ENCODE data around the gene MAP3K5.

The MAP3K5 gene

DNA sequence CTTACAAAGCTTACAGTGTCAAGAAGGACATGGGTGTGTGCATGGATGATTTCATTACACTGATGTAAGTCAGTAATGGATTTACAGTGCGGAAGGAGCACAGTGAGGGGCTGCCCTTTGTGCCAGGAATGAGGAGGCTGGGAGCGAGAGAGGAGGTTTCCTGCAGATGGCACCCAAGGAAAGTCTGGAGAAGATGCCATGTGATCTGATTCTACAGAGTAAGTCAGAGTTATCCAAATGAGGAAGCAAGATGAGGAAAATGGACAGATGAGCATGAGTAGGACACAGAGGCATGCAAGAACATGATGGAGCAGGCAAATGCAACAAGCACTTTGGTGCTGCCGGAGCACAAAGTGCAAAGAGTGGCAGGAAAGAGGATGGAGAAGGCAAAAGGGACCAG is 271.8 kb downstream of the MAP3K5 start:
- TF ChIP-seq PAX5 (IDR thresholded peaks at IDR 0.05; ENCODE audit: insufficient read depth, low read length, severe bottlenecking) (no peak), POLR2AphosphoS5 (IDR thresholded peaks at IDR 0.05; ENCODE audit: low read depth, low read length) (no peak), TAF1 (IDR thresholded peaks at IDR 0.05; ENCODE audit: low read depth, low read length) (no peak), SPI1 (IDR thresholded peaks at IDR 0.05; ENCODE audit: low read depth, low read length) (no peak), POU2F2 (IDR thresholded peaks at IDR 0.05; ENCODE audit: low read depth, low read length) (no peak), POLR2A (IDR thresholded peaks at IDR 0.05; ENCODE audit: low read depth, low read length) (no peak)
- FAIRE-seq (no peak), DNase-seq (ENCODE audit: insufficient read length, low spot score) (no peak)

DNA sequence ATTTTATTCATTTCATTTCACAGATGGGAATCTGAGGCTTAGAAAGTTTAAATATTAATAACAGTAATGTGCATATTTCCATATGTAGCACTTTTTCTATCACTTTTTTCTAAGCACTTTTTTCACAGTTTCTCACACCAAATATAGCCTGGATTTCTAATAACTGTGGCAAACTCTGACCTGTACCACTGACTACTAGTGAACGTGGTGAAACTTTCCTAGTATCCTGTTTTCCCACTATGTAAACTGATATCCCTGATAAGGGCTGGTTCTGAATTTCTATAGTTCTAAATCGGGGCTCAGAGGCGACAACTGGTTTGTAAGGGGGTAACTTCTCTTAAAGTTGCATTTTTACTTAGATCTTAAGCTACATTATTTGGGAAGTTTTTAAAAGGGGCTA is 274.7 kb downstream of the MAP3K5 start:
- no peak for FAIRE-seq

DNA sequence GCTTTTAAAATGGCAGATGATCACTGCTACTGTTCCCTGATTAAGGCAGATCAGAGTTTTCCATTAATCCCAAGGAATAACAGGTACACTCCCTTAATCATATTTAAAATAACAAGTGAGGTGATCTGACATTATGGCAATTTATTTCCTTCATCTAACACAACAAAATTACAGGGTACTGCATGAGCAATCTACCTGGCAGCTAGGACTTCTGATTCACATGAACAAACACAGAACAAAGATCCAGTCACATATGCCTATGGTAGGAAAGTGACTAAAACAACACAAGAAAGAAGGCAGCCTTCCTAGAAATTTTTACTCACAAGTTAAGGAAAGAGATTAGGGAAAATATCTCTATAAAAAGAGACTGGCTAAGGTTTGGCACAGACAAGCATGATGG is 275.3 kb downstream of the MAP3K5 start:
- no peak for TF ChIP-seq POLR2AphosphoS5 (IDR thresholded peaks at IDR 0.05; ENCODE audit: low read depth, low read length)
- TF ChIP-seq TAF1 (IDR thresholded peaks at IDR 0.05; ENCODE audit: low read depth, low read length), result no peak
- TF ChIP-seq POLR2A (IDR thresholded peaks at IDR 0.05; ENCODE audit: low read depth, low read length), result no peak
- no peak for FAIRE-seq
- DNase-seq (ENCODE audit: insufficient read length, low spot score), result no peak

More for the DNA sequence above, 274.7 kb downstream of the MAP3K5 start:
- no peak for TF ChIP-seq PAX5 (IDR thresholded peaks at IDR 0.05; ENCODE audit: insufficient read depth, low read length, severe bottlenecking)
- no peak for DNase-seq (ENCODE audit: insufficient read length, low spot score)

DNA sequence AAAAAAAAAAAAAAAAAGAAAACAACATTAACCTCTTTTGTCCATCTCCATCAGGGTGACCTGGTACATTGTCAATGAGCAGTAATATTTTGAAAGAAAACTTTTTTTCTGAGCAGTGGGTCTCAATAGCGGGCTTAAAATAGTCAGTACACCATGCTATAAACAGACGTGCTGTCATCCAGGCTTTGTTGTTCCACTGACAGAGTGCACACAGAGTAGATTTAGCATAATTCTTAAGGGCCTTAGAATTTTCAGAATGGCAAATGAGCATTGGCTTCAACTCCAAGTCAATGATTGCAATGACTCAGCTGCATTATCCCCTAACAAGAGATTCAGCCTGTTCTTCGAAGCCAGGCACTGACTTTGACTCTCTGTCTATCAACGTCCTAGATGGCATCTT is 277.7 kb downstream of the MAP3K5 start:
- FAIRE-seq, result no peak
- TF ChIP-seq PAX5 (IDR thresholded peaks at IDR 0.05; ENCODE audit: insufficient read depth, low read length, severe bottlenecking) (no peak), POLR2AphosphoS5 (IDR thresholded peaks at IDR 0.05; ENCODE audit: low read depth, low read length) (no peak), POU2F2 (IDR thresholded peaks at IDR 0.05; ENCODE audit: low read depth, low read length) (no peak), SPI1 (IDR thresholded peaks at IDR 0.05; ENCODE audit: low read depth, low read length) (no peak), POLR2A (IDR thresholded peaks at IDR 0.05; ENCODE audit: low read depth, low read length) (no peak), TAF1 (IDR thresholded peaks at IDR 0.05; ENCODE audit: low read depth, low read length) (no peak)
- no peak for DNase-seq (ENCODE audit: insufficient read length, low spot score)

DNA sequence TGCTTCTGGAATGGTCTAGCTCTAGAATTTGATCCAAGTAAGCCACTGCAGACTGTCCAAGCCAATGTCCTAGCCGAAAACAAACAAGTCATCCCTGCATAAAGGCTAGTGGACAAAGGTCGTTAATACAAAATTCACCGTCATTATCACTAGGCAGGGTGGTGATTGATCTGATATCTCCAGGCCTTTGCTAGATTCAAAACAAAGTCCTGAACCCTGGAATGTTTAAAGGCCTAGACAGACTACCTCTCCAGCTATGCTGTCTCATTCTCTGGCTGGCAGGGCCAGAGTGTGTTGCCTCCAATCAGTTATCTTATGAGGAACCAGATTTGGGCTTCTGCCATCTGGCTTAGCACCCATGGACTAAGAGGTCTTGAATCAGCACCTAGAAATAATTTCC is 280.4 kb downstream of the MAP3K5 start:
- no peak for DNase-seq (ENCODE audit: insufficient read length, low spot score)
- no peak for FAIRE-seq
- no peak for TF ChIP-seq POLR2A (IDR thresholded peaks at IDR 0.05; ENCODE audit: low read depth, low read length)
- no peak for TF ChIP-seq SPI1 (IDR thresholded peaks at IDR 0.05; ENCODE audit: low read depth, low read length)
- no peak for TF ChIP-seq PAX5 (IDR thresholded peaks at IDR 0.05; ENCODE audit: insufficient read depth, low read length, severe bottlenecking)
- TF ChIP-seq POU2F2 (IDR thresholded peaks at IDR 0.05; ENCODE audit: low read depth, low read length), result no peak
- TF ChIP-seq TAF1 (IDR thresholded peaks at IDR 0.05; ENCODE audit: low read depth, low read length), result no peak
- no peak for TF ChIP-seq POLR2AphosphoS5 (IDR thresholded peaks at IDR 0.05; ENCODE audit: low read depth, low read length)

DNA sequence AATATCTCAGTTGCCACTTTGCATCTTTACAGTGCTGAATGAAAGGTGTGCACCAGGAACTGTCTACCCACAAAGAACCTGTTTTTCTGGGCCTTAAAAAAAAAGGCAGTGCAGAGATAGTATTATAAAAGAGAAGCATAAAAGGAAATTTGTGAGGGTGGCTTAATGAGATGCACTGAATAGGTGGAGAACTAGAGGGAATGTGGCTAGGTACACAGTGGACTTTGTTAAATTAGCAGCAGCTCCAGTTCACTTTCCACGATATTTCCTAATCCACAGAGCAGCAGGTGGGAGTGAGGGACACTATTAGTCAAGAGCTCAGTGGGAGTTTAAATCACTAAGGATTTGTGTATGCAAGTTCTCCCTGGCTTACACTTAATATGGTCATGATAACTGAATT is 280.9 kb downstream of the MAP3K5 start:
- no peak for DNase-seq (ENCODE audit: insufficient read length, low spot score)

DNA sequence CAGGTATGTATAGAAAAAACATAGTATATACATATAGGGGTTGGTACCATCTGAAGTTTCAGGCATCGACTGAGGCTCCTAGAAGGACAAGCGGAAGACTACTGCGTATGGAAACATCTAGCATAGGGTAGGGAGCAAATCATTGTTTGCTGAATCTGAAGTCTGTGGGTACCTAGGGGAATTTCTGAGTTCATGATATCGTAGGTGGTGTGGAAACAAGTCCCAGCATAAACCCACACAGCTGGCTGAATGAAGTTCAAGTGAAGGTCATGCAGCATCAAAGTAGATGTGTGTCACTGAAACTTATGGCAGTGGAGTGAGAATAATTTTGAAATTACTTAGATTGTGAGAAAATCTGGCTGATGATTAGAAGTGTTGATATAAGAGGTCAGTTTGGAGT is 281.5 kb downstream of the MAP3K5 start:
- peak; percentile 16 for FAIRE-seq
- no peak for TF ChIP-seq PAX5 (IDR thresholded peaks at IDR 0.05; ENCODE audit: insufficient read depth, low read length, severe bottlenecking)
- no peak for TF ChIP-seq POLR2A (IDR thresholded peaks at IDR 0.05; ENCODE audit: low read depth, low read length)
- no peak for TF ChIP-seq TAF1 (IDR thresholded peaks at IDR 0.05; ENCODE audit: low read depth, low read length)
- no peak for TF ChIP-seq SPI1 (IDR thresholded peaks at IDR 0.05; ENCODE audit: low read depth, low read length)
- TF ChIP-seq POU2F2 (IDR thresholded peaks at IDR 0.05; ENCODE audit: low read depth, low read length), result no peak
- TF ChIP-seq POLR2AphosphoS5 (IDR thresholded peaks at IDR 0.05; ENCODE audit: low read depth, low read length), result no peak
- DNase-seq (ENCODE audit: insufficient read length, low spot score), result no peak

More for the DNA sequence above, 280.9 kb downstream of the MAP3K5 start:
- FAIRE-seq, result no peak
- TF ChIP-seq TAF1 (IDR thresholded peaks at IDR 0.05; ENCODE audit: low read depth, low read length), result no peak
- TF ChIP-seq SPI1 (IDR thresholded peaks at IDR 0.05; ENCODE audit: low read depth, low read length), result no peak
- no peak for TF ChIP-seq PAX5 (IDR thresholded peaks at IDR 0.05; ENCODE audit: insufficient read depth, low read length, severe bottlenecking)
- no peak for TF ChIP-seq POLR2A (IDR thresholded peaks at IDR 0.05; ENCODE audit: low read depth, low read length)
- no peak for TF ChIP-seq POU2F2 (IDR thresholded peaks at IDR 0.05; ENCODE audit: low read depth, low read length)
- TF ChIP-seq POLR2AphosphoS5 (IDR thresholded peaks at IDR 0.05; ENCODE audit: low read depth, low read length), result no peak

DNA sequence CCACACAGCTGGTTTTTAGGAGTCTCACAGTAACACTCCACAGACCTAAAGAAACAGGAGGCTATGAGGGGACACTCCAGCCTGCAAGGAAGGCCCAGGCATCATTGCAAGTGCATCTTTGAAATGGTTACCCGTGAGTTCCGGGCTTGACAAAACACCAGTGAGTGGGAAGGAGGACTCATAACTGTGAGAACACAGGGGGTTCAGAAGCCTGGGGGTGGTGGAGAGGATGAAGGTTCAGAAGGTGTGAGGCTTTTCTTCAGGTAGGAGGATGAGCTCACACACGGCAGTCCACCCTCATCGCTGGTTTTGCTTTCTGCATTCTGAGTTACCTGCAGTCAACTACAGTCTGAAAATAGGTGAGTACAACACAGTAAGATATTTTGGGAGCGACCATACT is 282.0 kb downstream of the MAP3K5 start:
- TF ChIP-seq POLR2A (IDR thresholded peaks at IDR 0.05; ENCODE audit: low read depth, low read length) (no peak), TAF1 (IDR thresholded peaks at IDR 0.05; ENCODE audit: low read depth, low read length) (no peak), SPI1 (IDR thresholded peaks at IDR 0.05; ENCODE audit: low read depth, low read length) (no peak), POLR2AphosphoS5 (IDR thresholded peaks at IDR 0.05; ENCODE audit: low read depth, low read length) (no peak), PAX5 (IDR thresholded peaks at IDR 0.05; ENCODE audit: insufficient read depth, low read length, severe bottlenecking) (no peak), POU2F2 (IDR thresholded peaks at IDR 0.05; ENCODE audit: low read depth, low read length) (no peak)
- DNase-seq (ENCODE audit: insufficient read length, low spot score), result no peak
- no peak for FAIRE-seq

DNA sequence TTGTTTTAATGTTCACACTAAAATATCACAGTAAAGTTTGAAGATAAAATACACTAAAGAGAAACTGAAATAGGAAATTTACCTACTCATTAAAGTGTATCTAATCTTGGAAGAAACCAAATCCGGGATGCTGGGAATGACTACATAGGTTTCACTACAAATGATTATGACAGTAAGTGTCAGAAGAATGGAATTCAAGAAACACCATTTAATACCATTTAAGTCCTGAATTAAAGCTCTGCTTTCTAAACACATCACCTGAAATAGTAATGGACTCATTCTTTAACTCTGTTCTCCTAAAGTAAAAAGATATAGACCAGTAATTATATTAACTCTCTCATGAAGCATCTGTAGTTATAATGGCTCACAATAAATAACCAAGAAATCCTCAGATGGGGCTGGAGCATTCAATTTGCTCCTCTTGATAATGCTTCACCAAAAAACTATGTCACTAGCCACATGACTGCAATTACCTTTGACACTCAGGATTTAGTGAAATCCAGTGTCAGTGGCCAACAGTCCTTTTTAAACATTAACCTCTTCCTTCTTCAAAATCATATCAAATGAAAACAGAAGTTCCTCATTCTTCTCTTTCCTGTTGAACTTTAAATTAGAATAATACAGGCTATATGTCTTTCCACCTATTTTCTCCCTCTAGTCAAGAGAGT is 283.4 kb downstream of the MAP3K5 start:
- no peak for FAIRE-seq
- TF ChIP-seq PAX5 (IDR thresholded peaks at IDR 0.05; ENCODE audit: insufficient read depth, low read length, severe bottlenecking) (no peak), POU2F2 (IDR thresholded peaks at IDR 0.05; ENCODE audit: low read depth, low read length) (no peak)
- no peak for DNase-seq (ENCODE audit: insufficient read length, low spot score)
